RWPE1 (cell line): ENCODE data around the gene PLSCR1.

Experiments
- CTCF ChIA-PET: fragments of 350-600 bp; sonication (Branson Sonifier 250); formaldehyde crosslinking; extraction: SDS; loops from one replicate; lab custom pipeline; 2021; lab: Yijun Ruan, JAX
- POLR2A ChIA-PET: fragments of 400-600 bp; formaldehyde crosslinking; extraction: SDS; loops from one replicate; lab custom pipeline; 2020; ENCODE audit warnings: antibody characterized with exemption; ENCODE audit not compliant: low non-redundant PET; lab: Yijun Ruan, JAX
- DNase-seq: peaks from one replicate; pipeline ENCODE4 v3.0.0; 2012; ENCODE audit warnings: low spot score
- H3K27ac ChIP-seq: fragments of 450-650 bp; 2 replicates; pipeline ENCODE4 v1.5.1; 2017
- CTCF ChIP-seq: fragments of 450-650 bp; conservative IDR thresholded peaks from 2 replicates; pipeline ENCODE4 v1.5.1; 2017; ENCODE audit warnings: low read depth, mild to moderate bottlenecking

PLSCR1 gene

GRCh38 chr3:146581080-146581601 is 36.7 kb upstream of the PLSCR1 start:
- TF ChIP-seq CTCF = no peak
- CTCF ChIA-PET = interaction anchor here (0.6 kb wide), 1 partner anchor 26 kb away, joined by 3 read pairs; no protein-coding TSS in a partner anchor
- POLR2A ChIA-PET = no interaction called here
- no peak for DNase-seq
- no peak overlapping the region for H3K27ac ChIP-seq

- TF ChIP-seq CTCF = peak; percentile 30; the same call in 1 of the 2 replicates
- ChIA-PET CTCF (interaction anchor here (0.7 to 1.9 kb wide), 7 partner anchors 10 to 388 kb away, joined by 3 to 7 read pairs (median 3); no protein-coding TSS in a partner anchor), POLR2A (no interaction called here)
- peak; percentile 4 for DNase-seq
- H3K27ac ChIP-seq = no peak overlapping the region
Observed at GRCh38 chr3:146577662-146578061, 33.3 kb upstream of the PLSCR1 start.

GRCh38 chr3:146575636-146576035 is 31.2 kb upstream of the PLSCR1 start:
- CTCF ChIA-PET = no interaction called here

GRCh38 chr3:146574173-146574572 is 29.8 kb upstream of the PLSCR1 start:
- H3K27ac ChIP-seq = no peak overlapping the region
- ChIA-PET CTCF (interaction anchor here (0.7 kb wide), 1 partner anchor 247 kb away, joined by 3 read pairs; no protein-coding TSS in a partner anchor), POLR2A (no interaction called here)
- DNase-seq = no peak
- TF ChIP-seq CTCF = no peak

More at GRCh38 chr3:146575636-146576035, 31.2 kb upstream of the PLSCR1 start:
- DNase-seq = no peak
- POLR2A ChIA-PET = no interaction called here
- no peak for TF ChIP-seq CTCF
- H3K27ac ChIP-seq = no peak overlapping the region

- DNase-seq = no peak
- no peak for TF ChIP-seq CTCF
- ChIA-PET POLR2A (no interaction called here), CTCF (interaction anchor here (0.7 kb wide), 1 partner anchor 1460 kb away, joined by 3 read pairs; no protein-coding TSS in a partner anchor)
- H3K27ac ChIP-seq = no peak overlapping the region
Observed at GRCh38 chr3:146569314-146569713, 24.9 kb upstream of the PLSCR1 start.

- ChIA-PET POLR2A (no interaction called here), CTCF (no interaction called here)
- no peak for DNase-seq
- H3K27ac ChIP-seq = no peak overlapping the region
- TF ChIP-seq CTCF = no peak
Observed at GRCh38 chr3:146566138-146566537, 21.7 kb upstream of the PLSCR1 start.
